ENCODE data around the gene CYP27C1. TPM values are rescaled to one million over a fixed set of nuclear protein-coding genes. Genes with fewer than 3 reads are reported as not detected.

CYP27C1 gene
- total and polyA plus RNA-seq, 12 donors, result 0.11 to 0.97 (median 0.22) TPM; not detected in 3

- Histone ChIP-seq H3K27ac (no peak overlapping the region), H3K27me3 (peaks cover 39% of the 10 kb centered on the region), H3K4me1 (replicated peaks in 1 of 2) (peaks cover 12 to 13% of the 10 kb centered on the region in 2 donors), H3K9me3 (replicated peaks in 1 of 3) (no peaks in the 10 kb centered on the region), H3K36me3 (replicated peaks in 1 of 2) (no peaks in the 10 kb centered on the region), H3K4me3 (peak overlapping the region in 1 of 4 donors; percentile 52)
- TF ChIP-seq, protein P1, sequence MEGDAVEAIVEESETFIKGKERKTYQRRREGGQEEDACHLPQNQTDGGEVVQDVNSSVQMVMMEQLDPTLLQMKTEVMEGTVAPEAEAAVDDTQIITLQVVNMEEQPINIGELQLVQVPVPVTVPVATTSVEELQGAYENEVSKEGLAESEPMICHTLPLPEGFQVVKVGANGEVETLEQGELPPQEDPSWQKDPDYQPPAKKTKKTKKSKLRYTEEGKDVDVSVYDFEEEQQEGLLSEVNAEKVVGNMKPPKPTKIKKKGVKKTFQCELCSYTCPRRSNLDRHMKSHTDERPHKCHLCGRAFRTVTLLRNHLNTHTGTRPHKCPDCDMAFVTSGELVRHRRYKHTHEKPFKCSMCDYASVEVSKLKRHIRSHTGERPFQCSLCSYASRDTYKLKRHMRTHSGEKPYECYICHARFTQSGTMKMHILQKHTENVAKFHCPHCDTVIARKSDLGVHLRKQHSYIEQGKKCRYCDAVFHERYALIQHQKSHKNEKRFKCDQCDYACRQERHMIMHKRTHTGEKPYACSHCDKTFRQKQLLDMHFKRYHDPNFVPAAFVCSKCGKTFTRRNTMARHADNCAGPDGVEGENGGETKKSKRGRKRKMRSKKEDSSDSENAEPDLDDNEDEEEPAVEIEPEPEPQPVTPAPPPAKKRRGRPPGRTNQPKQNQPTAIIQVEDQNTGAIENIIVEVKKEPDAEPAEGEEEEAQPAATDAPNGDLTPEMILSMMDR (IDR thresholded peaks at IDR 0.05), result no peak
- TF ChIP-seq POLR2A (IDR thresholded peaks at IDR 0.05), result no peak
- DNase-seq, result no peak
- WGBS, 4 donors, result 36 to 43% (median 38%) methylated on average over 31 of the region's 31 CpGs
- intact Hi-C loops (cut with DNase I), result no loop called here
Observed at GRCh38 chr2:127220768-127221527, 849 bp upstream of the CYP27C1 start.

GRCh38 chr2:127219171-127220070, 678 bp downstream of the CYP27C1 start:
- no peaks in the 10 kb centered on the region for H3K9me3 ChIP-seq (replicated peaks in 1 of 3)
- intact Hi-C loops (cut with DNase I), result no loop called here
- TF ChIP-seq POLR2A (IDR thresholded peaks at IDR 0.05), result no peak
- TF ChIP-seq, protein P1 (IDR thresholded peaks at IDR 0.05), result no peak
- no peaks in the 10 kb centered on the region for H3K36me3 ChIP-seq (replicated peaks in 1 of 2)
- H3K4me3 ChIP-seq, result peak overlapping the region in 2 of 4 donors; percentile 21 to 52
- no peak overlapping the region for H3K27ac ChIP-seq
- DNase-seq, result no peak
- 1 to 3% (median 2%) methylated on average over 17 to 71 of the region's 71 CpGs for WGBS, 4 donors
- peaks cover 39% of the 10 kb centered on the region for H3K27me3 ChIP-seq
- H3K4me1 ChIP-seq (replicated peaks in 1 of 2), result peaks cover 12 to 13% of the 10 kb centered on the region in 2 donors

DNA sequence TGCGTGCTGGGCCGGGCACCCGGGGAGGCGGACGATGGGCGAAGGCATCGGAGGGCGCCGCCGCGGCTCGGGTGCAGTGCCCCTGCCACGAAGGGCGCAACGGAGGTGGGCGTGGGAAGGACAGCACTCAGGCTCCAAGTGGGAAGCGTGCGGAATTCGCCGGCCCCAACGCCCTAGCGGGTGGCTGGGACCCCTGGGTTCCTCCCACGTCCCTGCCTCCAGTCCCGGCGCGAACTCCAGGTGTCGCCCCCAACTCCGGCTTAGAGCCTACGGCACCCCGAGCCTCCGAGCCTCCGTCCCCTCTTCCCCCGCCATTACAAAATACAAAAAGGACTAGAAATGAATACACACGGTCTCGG, 1.3 kb downstream of the CYP27C1 start:
- H3K27me3 ChIP-seq, result peaks cover 39% of the 10 kb centered on the region
- no peaks in the 10 kb centered on the region for H3K36me3 ChIP-seq (replicated peaks in 1 of 2)
- H3K4me3 ChIP-seq, result peak overlapping the region in 2 of 4 donors; percentile 21 to 52
- TF ChIP-seq POLR2A (IDR thresholded peaks at IDR 0.05), result no peak
- TF ChIP-seq, protein P1 (IDR thresholded peaks at IDR 0.05), result no peak
- 0 to 5% (median 2%) methylated on average over 4 to 35 of the region's 35 CpGs for WGBS, 4 donors
- peaks cover 12 to 13% of the 10 kb centered on the region in 2 donors for H3K4me1 ChIP-seq (replicated peaks in 1 of 2)
- no peak overlapping the region for H3K27ac ChIP-seq
- DNase-seq, result no peak
- intact Hi-C loops (cut with DNase I), result no loop called here
- H3K9me3 ChIP-seq (replicated peaks in 1 of 3), result no peaks in the 10 kb centered on the region

Data from adrenal gland (tissue), 12 donors.